HPDE6-E6E7 (cell line): Measurements from ENCODE around the gene MAN1A1.

Experiments used
- DNase-seq: peaks from one replicate; pipeline ENCODE4 v3.0.0; 2011; ENCODE audit warnings: missing footprints; ENCODE audit errors: extremely low spot score

MAN1A1 gene

GRCh38 chr6:119145111-119145510 is 204.4 kb downstream of the MAN1A1 start:
- DNase-seq = no peak

GRCh38 chr6:119142637-119143036 is 206.9 kb downstream of the MAN1A1 start:
- no peak for DNase-seq

- DNase-seq = no peak
Observed at GRCh38 chr6:119142041-119142440, 207.5 kb downstream of the MAN1A1 start.

- DNase-seq = no peak
Observed at GRCh38 chr6:119140196-119141140, 209.1 kb downstream of the MAN1A1 start.

GRCh38 chr6:119138906-119139541 is 210.5 kb downstream of the MAN1A1 start:
- DNase-seq = no peak

- peak; percentile 13 for DNase-seq
Observed at GRCh38 chr6:119137194-119138072, 212.1 kb downstream of the MAN1A1 start.

- DNase-seq = no peak
Observed at GRCh38 chr6:119134752-119135151, 214.8 kb downstream of the MAN1A1 start.

GRCh38 chr6:119133400-119133799 is 216.2 kb downstream of the MAN1A1 start:
- no peak for DNase-seq

- no peak for DNase-seq
Observed at GRCh38 chr6:119132261-119132981, 217.1 kb downstream of the MAN1A1 start.

GRCh38 chr6:119129968-119130484 is 219.5 kb downstream of the MAN1A1 start:
- DNase-seq = no peak

- no peak for DNase-seq
Observed at GRCh38 chr6:119129148-119129967, 220.2 kb downstream of the MAN1A1 start.

GRCh38 chr6:119128252-119128912 is 221.2 kb downstream of the MAN1A1 start:
- DNase-seq = no peak

- DNase-seq = no peak
Observed at GRCh38 chr6:119127627-119128026, 221.9 kb downstream of the MAN1A1 start.
